A673 (cell line): ENCODE data around the gene ZNF83.

Experiments
- EZH2 ChIP-seq: fragments of 200-600 bp; sonication (generic); IDR thresholded peaks from 2 replicates; pipeline ENCODE4 v1.6.1; 2017; ENCODE audit warnings: borderline replicate concordance, low read depth, mild to moderate bottlenecking, mixed read lengths, antibody characterized with exemption, low read length; ENCODE audit not compliant: poor library complexity, severe bottlenecking
- TF ChIP-seq, protein P1 (sequence below): fragments of 300-800, 200-600 bp; sonication (generic); conservative IDR thresholded peaks from 2 replicates; pipeline ENCODE4 v1.5.1; 2017; ENCODE audit warnings: low read depth, mild to moderate bottlenecking, antibody characterized with exemption, low read length, moderate library complexity, mixed read lengths

DNA sequence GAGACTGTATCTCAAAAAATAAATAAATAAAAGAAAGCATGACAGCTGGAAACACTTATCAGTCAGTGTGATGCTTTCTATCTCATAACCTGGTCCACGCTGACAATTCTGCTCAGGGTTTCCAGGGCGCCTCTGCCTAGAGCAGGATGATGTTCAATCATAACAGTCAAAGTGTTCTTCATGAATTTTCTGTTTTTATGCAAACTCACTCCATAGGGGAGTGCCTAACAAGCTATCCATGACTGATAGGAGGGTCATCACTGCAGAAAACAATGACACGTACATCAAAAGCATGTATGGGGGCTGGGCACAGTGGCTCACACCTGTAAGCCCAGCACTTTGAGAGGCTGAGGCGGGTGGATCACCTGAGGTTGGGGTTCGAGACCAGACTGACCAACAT lies 41.4 kb upstream of the ZNF83 start:
- TF ChIP-seq, protein P1, sequence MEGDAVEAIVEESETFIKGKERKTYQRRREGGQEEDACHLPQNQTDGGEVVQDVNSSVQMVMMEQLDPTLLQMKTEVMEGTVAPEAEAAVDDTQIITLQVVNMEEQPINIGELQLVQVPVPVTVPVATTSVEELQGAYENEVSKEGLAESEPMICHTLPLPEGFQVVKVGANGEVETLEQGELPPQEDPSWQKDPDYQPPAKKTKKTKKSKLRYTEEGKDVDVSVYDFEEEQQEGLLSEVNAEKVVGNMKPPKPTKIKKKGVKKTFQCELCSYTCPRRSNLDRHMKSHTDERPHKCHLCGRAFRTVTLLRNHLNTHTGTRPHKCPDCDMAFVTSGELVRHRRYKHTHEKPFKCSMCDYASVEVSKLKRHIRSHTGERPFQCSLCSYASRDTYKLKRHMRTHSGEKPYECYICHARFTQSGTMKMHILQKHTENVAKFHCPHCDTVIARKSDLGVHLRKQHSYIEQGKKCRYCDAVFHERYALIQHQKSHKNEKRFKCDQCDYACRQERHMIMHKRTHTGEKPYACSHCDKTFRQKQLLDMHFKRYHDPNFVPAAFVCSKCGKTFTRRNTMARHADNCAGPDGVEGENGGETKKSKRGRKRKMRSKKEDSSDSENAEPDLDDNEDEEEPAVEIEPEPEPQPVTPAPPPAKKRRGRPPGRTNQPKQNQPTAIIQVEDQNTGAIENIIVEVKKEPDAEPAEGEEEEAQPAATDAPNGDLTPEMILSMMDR, result no peak
- TF ChIP-seq EZH2, result no peak
